Naive B cell (primary cell): ENCODE data around the gene CAMK2B. TPM values are rescaled to one million over a fixed set of nuclear protein-coding genes. Genes with fewer than 3 reads are reported as not detected.
"Not testable (repeated sequence)": the region's sequence is repeated elsewhere in the genome, so short reads cannot be mapped to it uniquely, and the experiment has no call there.

Experiments used
- ATAC-seq, 2 donors: fragments of 150-1000 bp; cut with Tn5 transposase; 2 replicates each; pipeline ENCODE4 v1.10.0; 2021; ENCODE audit warnings: low read depth in 2 of 2, mild to moderate bottlenecking in 2 of 2, moderate library complexity in 2 of 2
- DNase-seq: peaks from one replicate; pipeline ENCODE4 v3.0.0; 2022
- H3K27ac Mint-ChIP-seq, 6 donors: one replicate each; pipeline ENCODE4 v1.8.0; 2020 to 2022; ENCODE audit warnings: mild to moderate bottlenecking in 6 of 6, mixed read lengths in 6 of 6, moderate library complexity in 5 of 6, inconsistent platforms in 2 of 6
- H3K27me3 Mint-ChIP-seq, 3 donors: one replicate each; pipeline ENCODE4 v1.8.0; 2021 to 2022; ENCODE audit warnings: mixed read lengths in 3 of 3, mild to moderate bottlenecking in 1 of 3
- H3K36me3 Mint-ChIP-seq, 2 donors: one replicate each; pipeline ENCODE4 v1.8.0; 2020 to 2022; ENCODE audit warnings: mixed read lengths in 2 of 2, inconsistent platforms in 1 of 2, mild to moderate bottlenecking in 1 of 2
- H3K4me1 Mint-ChIP-seq, 3 donors: one replicate each; pipeline ENCODE4 v1.8.0; 2020 to 2022; ENCODE audit warnings: mixed read lengths in 3 of 3, inconsistent platforms in 1 of 3, mild to moderate bottlenecking in 1 of 3, moderate library complexity in 1 of 3
- H3K4me3 Mint-ChIP-seq, 8 donors: one replicate each; pipeline ENCODE4 v1.8.0; 2020 to 2022; ENCODE audit warnings: mild to moderate bottlenecking in 8 of 8, mixed read lengths in 8 of 8, moderate library complexity in 8 of 8, inconsistent platforms in 2 of 8
- H3K9me3 Mint-ChIP-seq, 7 donors: one replicate each; pipeline ENCODE4 v1.8.0; 2020 to 2022; ENCODE audit warnings: mixed read lengths in 7 of 7, mild to moderate bottlenecking in 5 of 7, inconsistent platforms in 2 of 7, moderate library complexity in 1 of 7
- polyA plus RNA-seq, 6 donors: library from polyadenylated mRNA; unstranded; fragments of 300-500 nt; fragmentation: Illumina TruSeq; gene quantifications; one replicate each; pipeline ENCODE4 v1.2.3, GENCODE V29; 2021; ENCODE audit warnings: low read depth in 6 of 6

Gene CAMK2B
- polyA plus RNA-seq, 6 donors from 2014 or later = not detected

- Mint-ChIP-seq H3K36me3 (no peaks in the 10 kb centered on the region), H3K27ac (no peak overlapping the region), H3K4me3 (no peak overlapping the region), H3K9me3 (peaks cover 2 to 7% (median 4%) of the 10 kb centered on the region in 7 donors), H3K4me1 (peaks cover 4 to 8% (median 5%) of the 10 kb centered on the region in 3 donors), H3K27me3 (peaks cover 11 to 34% (median 15%) of the 10 kb centered on the region in 3 donors)
- DNase-seq (no peak), ATAC-seq (no peak)
Observed at GRCh38 chr7:44177570-44178131, 147.7 kb downstream of the CAMK2B start.

- Mint-ChIP-seq H3K27ac (no peak overlapping the region), H3K4me3 (no peak overlapping the region), H3K27me3 (peaks cover 11 to 26% (median 15%) of the 10 kb centered on the region in 3 donors), H3K4me1 (peaks cover 4 to 8% (median 5%) of the 10 kb centered on the region in 3 donors), H3K36me3 (no peaks in the 10 kb centered on the region), H3K9me3 (peaks cover 0 to 6% (median 2%) of the 10 kb centered on the region in 7 donors)
- DNase-seq = no peak
- no peak for ATAC-seq
Observed at GRCh38 chr7:44176486-44176885, 148.9 kb downstream of the CAMK2B start.

- H3K27me3 Mint-ChIP-seq = peaks cover 11 to 19% (median 15%) of the 10 kb centered on the region in 3 donors
- ATAC-seq (no peak), DNase-seq (no peak)
- peak overlapping the region in 1 of 6 donors; percentile 31 for H3K27ac Mint-ChIP-seq
- H3K4me3 Mint-ChIP-seq = no peak overlapping the region
- H3K9me3 Mint-ChIP-seq = peaks cover 0 to 6% (median 2%) of the 10 kb centered on the region in 7 donors
- H3K36me3 Mint-ChIP-seq = no peaks in the 10 kb centered on the region
- peaks cover 4 to 8% (median 5%) of the 10 kb centered on the region in 3 donors for H3K4me1 Mint-ChIP-seq
Observed at GRCh38 chr7:44175730-44176129, 149.7 kb downstream of the CAMK2B start.

GRCh38 chr7:44174694-44174948 lies 150.8 kb downstream of the CAMK2B start:
- not testable (repeated sequence) for ATAC-seq
- H3K27me3 Mint-ChIP-seq = peaks cover 11 to 18% (median 15%) of the 10 kb centered on the region in 3 donors
- peak overlapping the region in 1 of 6 donors; percentile 19 for H3K27ac Mint-ChIP-seq

GRCh38 chr7:44173911-44174693 lies 151.3 kb downstream of the CAMK2B start:
- H3K4me3 Mint-ChIP-seq = peak overlapping the region in 1 of 8 donors; percentile 57
- peaks cover 4 to 8% (median 5%) of the 10 kb centered on the region in 3 donors for H3K4me1 Mint-ChIP-seq
- H3K36me3 Mint-ChIP-seq = no peaks in the 10 kb centered on the region
- H3K9me3 Mint-ChIP-seq = peaks cover 0 to 6% (median 2%) of the 10 kb centered on the region in 7 donors
- H3K27me3 Mint-ChIP-seq = peaks cover 11 to 14% (median 12%) of the 10 kb centered on the region in 3 donors
- ATAC-seq = no peak
- no peak for DNase-seq
- peak overlapping the region in 1 of 6 donors; percentile 19 for H3K27ac Mint-ChIP-seq

More at GRCh38 chr7:44174694-44174948, 150.8 kb downstream of the CAMK2B start:
- H3K4me3 Mint-ChIP-seq, H3K36me3 Mint-ChIP-seq, H3K4me1 Mint-ChIP-seq, DNase-seq, H3K9me3 Mint-ChIP-seq: not testable (repeated sequence)

- no peak overlapping the region for H3K4me3 Mint-ChIP-seq
- H3K27ac Mint-ChIP-seq = peak overlapping the region in 2 of 6 donors; percentile 1 to 16
- DNase-seq = no peak
- H3K27me3 Mint-ChIP-seq = peaks cover 6 to 13% (median 7%) of the 10 kb centered on the region in 3 donors
- H3K4me1 Mint-ChIP-seq = peaks cover 7 to 14% (median 10%) of the 10 kb centered on the region in 3 donors
- ATAC-seq = no peak
- no peaks in the 10 kb centered on the region for H3K36me3 Mint-ChIP-seq
- H3K9me3 Mint-ChIP-seq = peaks cover 0 to 6% (median 2%) of the 10 kb centered on the region in 7 donors
Observed at GRCh38 chr7:44172803-44173424, 152.5 kb downstream of the CAMK2B start.

- no peak overlapping the region for H3K27ac Mint-ChIP-seq
- H3K9me3 Mint-ChIP-seq = peaks cover 0 to 6% (median 2%) of the 10 kb centered on the region in 7 donors
- H3K27me3 Mint-ChIP-seq = peaks cover under 1 to 13% (median 5%) of the 10 kb centered on the region in 3 donors
- ATAC-seq = no peak
- peaks cover 13 to 20% (median 16%) of the 10 kb centered on the region in 3 donors for H3K4me1 Mint-ChIP-seq
- no peaks in the 10 kb centered on the region for H3K36me3 Mint-ChIP-seq
- no peak for DNase-seq
- peak overlapping the region in 1 of 8 donors; percentile 24 for H3K4me3 Mint-ChIP-seq
Observed at GRCh38 chr7:44172352-44172751, 153.0 kb downstream of the CAMK2B start.

- not testable (repeated sequence) for H3K27ac Mint-ChIP-seq, H3K4me3 Mint-ChIP-seq, H3K9me3 Mint-ChIP-seq, H3K36me3 Mint-ChIP-seq, ATAC-seq, DNase-seq
- H3K4me1 Mint-ChIP-seq = peaks cover 14 to 24% (median 20%) of the 10 kb centered on the region in 3 donors
- H3K27me3 Mint-ChIP-seq = peaks cover 0 to 11% (median under 1%) of the 10 kb centered on the region in 3 donors
Observed at GRCh38 chr7:44171901-44172300, 153.5 kb downstream of the CAMK2B start.

GRCh38 chr7:44167920-44168319 lies 157.5 kb downstream of the CAMK2B start:
- DNase-seq (peak; percentile 39), ATAC-seq (peak; percentile 85 to 90)
- H3K36me3 Mint-ChIP-seq = peaks cover 0 to 4% of the 10 kb centered on the region in 2 donors
- peaks cover 8 to 20% (median 11%) of the 10 kb centered on the region in 3 donors for H3K4me1 Mint-ChIP-seq
- no peak overlapping the region for H3K4me3 Mint-ChIP-seq
- H3K27me3 Mint-ChIP-seq = no peaks in the 10 kb centered on the region
- peak overlapping the region in 3 of 6 donors; percentile 10 to 71 (median 39) for H3K27ac Mint-ChIP-seq
- H3K9me3 Mint-ChIP-seq = peaks cover 0 to 9% (median 3%) of the 10 kb centered on the region in 7 donors

Other genes starting within 250 kb of the CAMK2B start
- gene POLM, start 243.1 kb downstream of the CAMK2B start, polyA plus RNA-seq = 10 to 100 TPM; 26.3 to 53.0 (median 31.4) TPM
- 10 to 100 TPM in 1 of 6 donors, 1 to 10 TPM in 5; 1.9 to 18.5 (median 4.1) TPM for gene AEBP1, start 221.2 kb downstream of the CAMK2B start, polyA plus RNA-seq
- 100 to 1,000 TPM in 2 of 6 donors, 10 to 100 TPM in 4; 80.6 to 128 (median 88.6) TPM for gene POLD2, start 202.0 kb downstream of the CAMK2B start, polyA plus RNA-seq
- gene MYL7, start 184.3 kb downstream of the CAMK2B start, polyA plus RNA-seq = not detected
- 1 to 10 TPM in 2 of 6 donors, under 1 TPM in 4; 0.29 to 4.5 (median 0.45) TPM for gene GCK, start 136.2 kb downstream of the CAMK2B start, polyA plus RNA-seq
- gene YKT6, start 124.6 kb downstream of the CAMK2B start, polyA plus RNA-seq = 10 to 100 TPM; 21.5 to 41.9 (median 31.0) TPM
- 10 to 100 TPM; 32.8 to 70.2 (median 64.4) TPM for gene NUDCD3, start 165.1 kb upstream of the CAMK2B start, polyA plus RNA-seq
- gene NPC1L1, start 215.7 kb upstream of the CAMK2B start, polyA plus RNA-seq = not detected
- 10 to 100 TPM; 26.9 to 50.8 (median 34.4) TPM for gene DDX56, start 248.3 kb upstream of the CAMK2B start, polyA plus RNA-seq